Activated T-cell treated with anti-CD3 and anti-CD28 coated beads, Interleukin-2, amount 50 U/mL, for 1 hour (primary cell): ENCODE measurements around the gene RUSF1.
A peak's percentile ranks its signal among the peaks of the same experiment; 100 is the strongest.

Experiments used
- DNase-seq: peaks from one replicate; pipeline ENCODE4 v3.0.0-alpha.2; 2020

RUSF1 gene

GRCh38 chr16:31467151-31467773 is 40.9 kb downstream of the RUSF1 start:
- DNase-seq: no peak

DNA sequence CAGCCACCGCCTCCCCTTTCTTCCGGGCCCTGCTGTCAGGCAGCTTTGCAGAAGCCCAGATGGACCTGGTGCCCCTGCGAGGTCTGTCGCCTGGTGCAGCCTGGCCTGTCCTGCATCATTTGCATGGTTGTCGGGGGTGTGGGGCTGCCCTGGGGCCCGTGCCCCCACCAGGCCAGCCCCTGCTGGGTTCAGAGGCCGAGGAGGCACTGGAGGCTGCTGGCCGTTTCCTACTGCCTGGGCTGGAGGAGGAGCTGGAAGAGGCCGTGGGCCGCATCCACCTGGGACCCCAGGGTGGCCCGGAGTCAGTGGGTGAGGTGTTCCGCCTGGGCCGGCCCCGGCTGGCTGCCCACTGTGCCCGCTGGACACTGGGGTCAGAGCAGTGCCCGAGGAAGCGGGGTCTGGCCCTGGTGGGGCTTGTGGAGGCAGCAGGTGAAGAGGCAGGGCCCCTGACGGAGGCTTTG is 41.8 kb downstream of the RUSF1 start:
- DNase-seq: no peak

DNA sequence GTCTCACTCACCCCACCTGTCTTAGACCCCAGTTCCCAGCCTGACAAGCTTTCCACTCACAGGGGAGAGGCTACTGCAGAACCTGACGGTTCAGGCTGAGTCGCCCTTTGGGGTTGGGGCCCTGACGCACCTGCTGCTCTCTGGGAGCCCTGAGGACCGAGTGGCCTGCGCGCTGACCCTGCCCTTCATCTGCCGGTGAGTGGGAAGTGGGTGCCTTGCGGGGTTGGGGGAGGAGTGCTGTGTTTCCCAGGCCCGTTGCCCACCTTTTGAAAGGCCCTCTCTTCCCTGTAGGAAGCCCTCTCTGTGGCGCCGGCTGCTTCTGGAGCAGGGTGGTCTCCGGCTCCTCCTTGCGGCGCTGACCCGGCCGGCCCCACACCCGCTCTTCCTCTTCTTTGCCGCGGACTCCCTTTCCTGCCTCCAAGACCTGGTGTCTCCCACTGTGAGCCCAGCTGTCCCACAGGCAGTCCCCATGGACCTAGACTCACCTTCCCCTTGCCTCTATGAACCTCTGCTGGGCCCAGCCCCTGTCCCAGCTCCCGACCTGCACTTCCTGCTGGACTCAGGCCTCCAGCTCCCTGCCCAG is 42.3 kb downstream of the RUSF1 start:
- no peak for DNase-seq

- no peak for DNase-seq
Observed at GRCh38 chr16:31464781-31465260, 43.4 kb downstream of the RUSF1 start.

- DNase-seq: no peak
Observed at GRCh38 chr16:31464348-31464769, 43.8 kb downstream of the RUSF1 start.

- DNase-seq: no peak
Observed at GRCh38 chr16:31461921-31462804, 46.0 kb downstream of the RUSF1 start.

DNA sequence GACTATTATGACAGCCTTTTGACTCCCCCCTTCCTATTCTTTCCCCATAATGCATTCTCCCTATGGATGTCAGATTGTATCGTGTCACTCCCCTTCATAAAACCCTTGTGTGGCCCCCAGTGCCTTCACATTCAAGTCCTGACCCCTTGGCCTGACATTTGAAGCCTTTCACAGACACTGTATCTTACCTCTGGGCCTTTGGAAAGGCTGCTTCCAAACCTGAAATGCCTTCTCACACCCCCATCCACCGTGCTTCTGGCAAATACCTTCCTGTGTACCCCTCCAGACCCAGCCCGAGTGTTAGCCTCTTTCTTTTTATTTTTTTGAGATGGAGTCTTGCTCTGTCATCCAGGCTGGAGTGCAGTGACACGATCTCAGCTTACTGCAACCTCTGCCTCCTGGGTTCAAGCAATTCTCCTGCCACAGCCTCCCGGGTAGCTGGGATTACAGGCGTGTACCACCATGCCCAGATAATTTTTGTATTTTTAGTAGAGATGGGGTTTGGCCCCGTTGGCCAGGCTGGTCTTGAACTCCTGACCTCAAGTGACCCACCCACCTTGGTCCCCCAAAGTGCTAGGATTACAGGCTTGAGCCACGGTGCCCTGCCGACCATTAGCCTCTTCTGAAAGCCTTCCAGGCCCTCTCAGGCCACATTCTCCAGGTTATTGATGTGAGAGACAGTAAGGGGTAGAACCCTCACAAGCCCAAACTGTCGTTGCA is 46.8 kb downstream of the RUSF1 start:
- no peak for DNase-seq

GRCh38 chr16:31460582-31461002 is 47.6 kb downstream of the RUSF1 start:
- no peak for DNase-seq

- peak; percentile 100 for DNase-seq
Observed at GRCh38 chr16:31459687-31460581, 48.3 kb downstream of the RUSF1 start.

DNA sequence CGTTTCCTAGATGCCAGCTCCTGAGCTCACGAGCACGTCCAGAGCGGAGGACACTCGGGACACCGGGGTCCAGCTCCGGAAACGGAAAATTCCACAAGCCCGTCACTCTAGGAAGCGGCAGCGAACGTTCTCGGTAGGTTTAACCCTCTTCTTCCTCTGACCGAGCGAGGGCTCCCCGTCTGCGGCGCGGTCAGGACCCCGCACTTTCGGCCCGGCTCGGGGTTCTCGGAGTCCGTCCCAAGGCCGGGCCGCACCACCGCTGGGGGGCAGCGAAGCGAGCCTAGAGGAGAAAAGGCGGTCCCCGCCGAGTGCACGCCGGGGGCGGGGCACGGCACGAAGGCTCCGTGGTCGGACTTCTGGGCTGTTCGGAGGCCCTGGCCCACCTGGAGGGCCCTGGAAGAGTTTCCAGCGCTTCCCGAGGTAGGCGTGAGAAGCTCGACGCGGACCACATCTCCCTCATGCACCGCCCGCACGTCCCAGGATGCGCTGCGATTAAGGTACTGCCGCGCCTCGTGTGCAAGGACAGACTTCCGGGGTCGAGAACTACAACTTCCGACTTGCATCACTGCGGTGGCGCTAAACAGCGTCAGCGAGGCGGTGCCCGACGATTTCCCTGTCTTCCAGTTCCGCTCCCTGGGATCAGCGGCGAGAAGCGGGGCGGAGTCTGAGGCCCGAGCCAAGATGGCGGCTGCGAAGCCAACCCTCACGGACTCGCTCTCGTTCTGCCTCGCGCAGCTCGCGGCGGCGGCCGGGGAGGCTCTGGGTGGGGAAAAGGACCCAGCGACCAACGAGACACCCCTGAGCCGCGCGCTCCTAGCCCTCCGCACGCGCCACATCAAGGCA is 49.1 kb downstream of the RUSF1 start, which contains the start of gene ARMC5:
Gene ARMC5, plus strand, starts transcription at position 658 of the 843 bp plus-strand sequence. Its CDS starts 24 bp downstream, at position 682.
- peak; percentile 95 for DNase-seq

GRCh38 chr16:31458073-31458843 is 49.9 kb downstream of the RUSF1 start:
- peak; percentile 62 for DNase-seq

DNA sequence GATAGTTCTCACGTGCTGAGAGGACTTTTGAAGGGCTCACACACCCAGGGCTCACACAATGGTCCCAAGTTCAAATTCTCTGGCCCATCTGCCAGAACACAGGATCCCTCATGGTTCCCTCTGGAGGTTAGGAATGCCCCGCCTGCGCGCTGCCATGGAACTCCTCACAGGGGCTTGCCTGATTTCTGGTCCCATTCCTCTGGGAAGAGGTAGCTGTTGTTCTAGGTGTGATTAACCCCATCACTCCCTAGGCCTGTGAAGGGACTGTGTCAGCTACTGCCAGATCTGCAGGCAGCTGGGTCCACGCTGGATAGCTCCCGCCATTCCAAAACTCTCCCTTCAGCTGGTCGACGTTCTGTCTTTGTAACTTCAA is 51.2 kb downstream of the RUSF1 start:
- DNase-seq: no peak

DNA sequence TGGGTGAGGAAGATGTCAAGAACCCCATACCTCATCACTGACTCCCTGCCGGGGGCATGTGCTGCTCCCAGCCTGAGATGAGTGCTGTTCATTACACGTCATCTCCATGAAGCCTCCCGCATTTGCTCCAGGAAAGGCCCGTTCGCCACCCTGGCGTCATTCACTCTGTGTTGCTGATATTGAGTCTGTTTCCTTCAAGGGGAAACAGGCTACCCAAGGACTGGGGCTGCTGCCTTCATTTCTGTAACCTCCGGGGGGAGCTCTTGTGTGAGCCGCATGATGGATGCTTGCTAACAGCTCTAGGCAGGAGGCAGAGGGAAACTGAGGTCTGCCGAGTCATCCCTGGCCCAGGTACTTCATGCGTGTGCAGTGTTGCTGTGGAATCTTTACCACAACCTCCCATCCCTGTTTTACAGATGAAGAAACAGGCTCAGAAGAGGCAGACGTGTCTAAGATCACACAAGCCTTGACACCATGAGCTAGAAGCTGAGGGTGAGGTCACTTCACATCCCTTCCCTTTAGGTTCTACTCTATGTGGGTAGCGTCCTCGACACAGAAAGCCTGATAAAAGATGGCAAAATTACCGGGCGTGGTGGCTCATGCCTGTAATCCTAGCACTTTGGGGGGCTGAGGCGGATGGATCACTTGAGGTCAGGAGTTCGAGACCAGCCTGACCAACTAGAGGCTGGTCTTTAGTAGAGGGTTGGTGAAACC is 52.4 kb downstream of the RUSF1 start:
- DNase-seq: no peak

- no peak for DNase-seq
Observed at GRCh38 chr16:31453255-31454204, 54.7 kb downstream of the RUSF1 start.

- no peak for DNase-seq
Observed at GRCh38 chr16:31452631-31453106, 55.5 kb downstream of the RUSF1 start.

DNA sequence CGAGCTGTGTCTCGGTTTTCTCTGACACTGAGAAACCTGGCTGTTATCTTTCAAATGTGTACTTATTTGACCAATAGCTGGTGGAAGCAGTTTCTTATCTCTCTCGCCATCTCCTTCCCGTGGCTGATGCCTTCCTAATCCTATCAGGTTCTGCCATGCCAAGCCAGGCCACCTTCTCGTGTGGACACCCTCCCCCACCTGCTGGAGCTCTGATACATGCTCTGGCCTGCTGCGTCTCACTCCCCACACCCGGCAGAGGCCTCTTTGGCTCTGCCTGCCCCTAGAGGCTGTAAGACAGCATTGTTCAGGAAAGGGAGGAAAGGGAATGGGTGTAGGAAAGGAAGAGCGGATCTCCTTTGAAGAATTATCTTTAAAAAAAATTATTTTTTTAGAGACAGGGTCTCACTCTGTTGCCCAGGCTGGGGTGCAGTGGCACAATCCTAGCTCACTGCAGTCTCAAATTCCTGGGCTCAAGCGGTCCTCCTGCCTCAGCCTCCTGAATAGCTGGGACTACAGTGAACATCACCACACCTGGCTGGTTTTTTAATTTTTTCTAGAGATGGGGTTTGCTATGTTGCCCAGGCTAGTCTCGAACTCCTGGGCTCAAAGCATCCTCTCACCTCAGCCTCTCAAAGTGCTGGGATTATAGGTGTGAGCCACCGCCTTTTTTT is 56.4 kb downstream of the RUSF1 start:
- DNase-seq: no peak

DNA sequence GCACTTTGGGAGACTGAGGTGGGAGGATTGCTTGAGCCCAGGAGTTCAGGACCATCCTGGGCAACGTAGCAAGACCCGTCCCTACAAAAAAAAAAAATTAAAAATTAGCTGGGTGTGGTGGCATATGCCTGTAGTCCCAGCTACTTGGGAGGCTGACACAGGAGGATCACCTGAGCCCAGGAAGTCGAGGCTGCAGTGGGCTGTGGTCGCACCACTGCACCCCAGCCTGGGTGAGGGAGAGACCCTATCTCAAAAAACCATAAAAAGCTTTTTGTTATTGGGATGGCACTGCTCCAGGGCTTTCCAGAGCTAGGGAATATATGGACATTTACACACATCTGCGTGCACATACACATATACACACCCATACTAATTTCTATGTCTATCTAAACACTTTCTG is 57.0 kb downstream of the RUSF1 start:
- no peak for DNase-seq
